Inflammatory macrophage treated with lipopolysaccharide for 4 hours (primary cell): ENCODE results near the gene LCTL.
"Not testable (repeated sequence)": the region's sequence is repeated elsewhere in the genome, so short reads cannot be mapped to it uniquely, and the experiment has no call there.

Experiments
- DNase-seq: peaks from one replicate; pipeline ENCODE4 v3.0.0-alpha.2; 2020

The LCTL gene

DNA sequence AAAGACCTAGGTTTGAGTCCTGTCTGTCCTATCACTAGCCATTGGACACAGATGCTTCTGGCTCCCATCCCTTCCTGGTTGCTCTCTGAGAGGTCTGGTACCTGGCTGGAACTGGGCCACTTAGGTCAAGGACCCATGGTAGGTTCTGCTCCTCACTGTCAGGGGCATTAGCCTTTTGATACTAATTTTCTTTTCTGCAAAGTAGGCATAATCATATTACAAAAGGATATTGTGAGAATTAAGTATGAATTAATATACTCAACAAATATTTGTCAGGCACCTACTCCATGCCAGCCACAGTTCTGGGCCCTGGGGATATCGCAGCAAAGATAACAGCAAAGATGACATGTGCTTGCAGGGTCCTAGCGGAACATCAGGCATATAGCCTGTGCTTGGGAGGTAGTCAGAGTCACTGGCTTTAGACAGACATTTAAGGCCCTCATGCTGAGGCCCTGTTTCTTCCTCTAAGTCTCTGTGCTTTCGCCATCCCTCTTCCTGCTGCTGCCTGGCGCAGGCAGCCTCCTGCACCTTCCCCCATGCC, 25.6 kb upstream of the LCTL start:
- no peak for DNase-seq

DNA sequence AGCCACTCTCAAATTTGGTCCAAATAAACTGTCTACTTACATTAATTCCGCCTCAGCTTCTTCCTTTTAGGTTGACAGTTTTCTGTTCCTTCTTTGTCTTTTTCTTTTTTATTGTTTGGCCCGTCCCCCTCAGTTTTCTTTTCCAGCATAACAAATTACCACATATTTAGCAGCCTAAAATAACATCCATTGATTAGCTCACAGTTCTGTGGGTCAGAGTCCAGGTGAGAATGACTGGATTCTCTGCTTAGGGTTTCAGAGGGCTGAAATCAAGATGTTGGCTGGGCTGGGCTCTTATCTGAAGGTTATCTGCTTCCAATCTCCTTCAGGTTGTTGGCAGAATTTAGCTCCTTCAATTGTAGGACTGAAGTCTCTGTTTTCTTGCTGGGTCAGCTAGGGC, 24.6 kb upstream of the LCTL start:
- DNase-seq, result no peak

DNA sequence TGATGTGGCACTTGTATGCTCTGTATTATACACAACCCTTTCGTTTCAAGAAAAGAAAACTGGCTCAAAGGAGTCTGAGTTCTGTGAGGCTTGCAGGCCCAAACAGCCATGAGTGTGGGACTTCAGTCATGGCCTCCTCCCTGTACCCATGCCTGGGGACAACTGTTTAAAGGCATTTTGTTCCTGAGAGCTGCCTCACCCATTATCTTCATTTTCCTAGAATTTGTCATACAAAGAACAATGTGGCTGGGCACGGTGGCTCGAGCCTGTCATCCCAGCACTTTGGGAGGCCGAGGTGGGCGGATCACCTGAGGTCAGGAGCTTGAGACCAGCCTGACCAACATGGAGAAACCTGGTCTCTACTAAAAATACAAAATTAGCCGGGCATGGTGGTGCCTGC, 23.6 kb upstream of the LCTL start:
- DNase-seq, result not testable (repeated sequence)

DNA sequence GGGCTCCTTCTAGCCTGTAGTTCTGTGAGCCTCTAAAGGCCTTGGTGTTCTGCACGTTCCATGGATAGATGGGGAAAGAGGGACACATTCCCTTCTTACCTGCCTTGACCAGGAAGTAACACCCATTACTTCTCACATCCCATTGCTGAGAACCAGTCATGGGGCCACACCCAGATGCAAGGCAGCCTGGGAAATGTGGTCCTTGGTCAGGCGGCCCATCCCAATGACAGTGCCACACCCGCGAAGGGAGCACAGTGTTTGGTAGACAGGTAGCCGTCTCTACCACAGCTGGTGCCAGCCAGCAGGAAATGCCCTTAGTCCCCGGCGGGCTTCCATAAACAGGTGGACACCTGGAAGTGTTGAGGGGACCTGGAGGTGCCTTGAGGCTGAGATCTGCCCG, 23.2 kb upstream of the LCTL start:
- no peak for DNase-seq

DNA sequence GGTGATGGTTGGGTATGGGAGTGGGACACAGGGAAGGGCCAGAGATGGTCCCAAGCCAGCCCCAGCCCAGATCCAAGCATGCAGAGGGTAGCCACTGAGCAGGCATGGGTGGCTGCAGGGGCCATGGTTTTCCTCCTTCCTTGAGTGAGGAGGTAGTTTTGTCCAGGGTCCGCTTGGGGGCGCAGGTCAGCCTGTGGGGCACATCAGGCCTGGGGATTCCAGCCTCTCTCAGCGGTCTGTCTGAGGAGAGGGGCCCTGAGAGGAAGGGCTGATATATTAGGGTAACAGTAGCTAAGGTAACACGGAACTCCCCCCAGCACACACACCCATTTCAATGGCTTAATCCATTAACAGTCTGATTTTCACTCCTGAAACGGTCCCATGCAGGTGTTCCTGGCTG, 22.7 kb upstream of the LCTL start:
- no peak for DNase-seq

DNA sequence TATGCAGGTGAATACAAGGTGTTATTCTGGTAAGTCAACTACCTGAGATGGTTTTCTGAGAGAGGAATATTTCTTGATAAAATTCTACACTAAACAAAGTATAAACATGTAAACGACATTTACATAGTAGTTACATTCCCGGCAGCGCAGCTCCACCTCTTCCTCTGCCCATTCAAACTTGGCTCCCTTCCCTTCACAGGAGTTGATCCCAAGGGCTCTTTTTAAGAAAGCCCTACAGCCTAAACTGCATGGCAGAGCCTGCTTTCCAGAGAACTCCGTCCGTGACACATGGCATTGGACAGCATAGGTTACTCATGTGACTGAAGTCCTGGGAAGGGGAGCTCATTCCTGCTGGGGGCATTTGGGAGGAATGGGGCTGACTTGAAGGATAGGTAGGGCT, 22.0 kb upstream of the LCTL start:
- no peak for DNase-seq

DNA sequence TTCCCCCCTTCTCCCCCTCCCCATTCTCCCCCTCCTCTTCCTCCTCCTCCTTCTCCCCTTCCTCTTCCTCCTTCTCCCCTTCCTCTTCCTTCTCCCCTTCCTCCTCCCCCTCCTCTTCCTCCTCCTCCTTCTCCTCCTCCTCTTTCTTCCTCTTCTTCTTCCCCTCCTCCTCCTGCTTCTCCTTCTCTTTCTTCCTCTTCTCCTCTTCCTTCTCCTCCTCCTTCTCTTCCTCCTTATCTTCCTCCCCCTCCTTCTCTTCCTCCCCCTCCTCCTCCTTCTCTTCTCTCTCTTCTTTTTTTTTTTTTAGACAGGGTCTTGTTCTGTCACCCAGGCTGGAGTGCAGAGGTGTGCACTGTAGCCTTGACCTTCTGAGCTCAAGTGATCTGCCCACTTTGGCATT, 21.2 kb upstream of the LCTL start:
- no peak for DNase-seq

DNA sequence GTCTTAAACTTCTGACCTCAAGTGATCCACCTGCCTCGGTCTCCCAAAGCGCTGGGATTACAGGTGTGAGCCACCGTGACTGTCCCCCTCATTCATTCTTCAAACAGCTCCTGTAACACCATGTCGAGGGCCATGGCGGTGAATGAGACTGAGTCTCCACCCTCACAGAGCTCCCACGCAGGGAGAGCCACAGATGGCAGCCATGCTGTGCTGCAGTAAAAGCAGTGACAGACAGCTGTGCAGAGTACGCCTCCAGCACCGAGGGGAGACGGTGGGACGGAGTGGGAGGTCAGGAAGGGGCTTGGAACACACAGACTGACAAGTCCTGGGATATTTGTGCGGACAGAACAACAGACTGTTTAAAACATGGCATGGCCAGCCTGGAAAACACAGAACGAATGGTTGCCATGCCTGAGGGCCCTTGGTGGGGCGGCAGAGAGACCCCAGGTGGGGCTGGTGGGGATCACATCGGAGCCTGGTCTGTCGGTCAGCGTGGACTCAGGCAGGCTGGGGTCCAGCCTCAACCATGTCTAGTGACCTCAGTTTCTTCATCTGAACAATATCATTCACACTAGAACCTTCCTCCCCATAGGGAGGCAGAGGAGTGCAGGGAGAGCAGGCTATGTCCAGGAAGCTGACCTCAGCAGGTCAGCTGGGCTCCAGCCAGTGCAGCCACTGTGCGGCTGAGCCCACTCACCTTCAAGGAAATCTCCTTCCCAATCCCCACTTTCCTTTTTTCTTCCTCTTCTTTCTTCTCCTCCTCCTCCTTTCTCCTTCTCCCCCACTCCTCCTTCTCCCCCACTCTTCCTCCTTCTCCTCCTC, 20.6 kb upstream of the LCTL start:
- DNase-seq, result no peak

DNA sequence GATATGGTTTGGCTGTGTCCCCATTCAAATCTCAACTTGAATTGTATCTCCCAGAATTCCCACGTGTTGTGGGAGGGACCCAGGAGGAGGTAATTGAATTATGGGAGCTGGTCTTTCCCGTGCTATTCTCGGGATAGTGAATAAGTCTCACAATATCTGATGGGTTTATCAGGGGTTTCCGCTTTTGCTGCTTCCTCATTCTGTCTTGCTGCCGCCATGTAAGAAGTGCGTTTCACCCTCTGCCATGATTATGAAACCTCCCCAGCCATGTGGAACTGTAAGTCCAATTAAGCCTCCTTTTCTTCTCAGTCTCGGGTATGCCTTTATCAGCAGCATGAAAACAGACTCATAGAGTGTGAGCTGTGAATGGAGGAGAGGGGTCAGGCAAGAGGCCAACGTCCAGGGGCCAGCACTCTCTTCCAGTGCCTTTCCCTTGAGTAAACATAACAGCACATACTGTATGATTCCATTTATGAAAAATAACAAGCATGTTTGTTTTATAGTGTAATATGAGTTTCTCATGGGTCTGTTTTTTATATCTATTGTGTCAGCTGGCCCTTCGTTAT, 16.3 kb upstream of the LCTL start:
- DNase-seq, result peak; percentile 83

DNA sequence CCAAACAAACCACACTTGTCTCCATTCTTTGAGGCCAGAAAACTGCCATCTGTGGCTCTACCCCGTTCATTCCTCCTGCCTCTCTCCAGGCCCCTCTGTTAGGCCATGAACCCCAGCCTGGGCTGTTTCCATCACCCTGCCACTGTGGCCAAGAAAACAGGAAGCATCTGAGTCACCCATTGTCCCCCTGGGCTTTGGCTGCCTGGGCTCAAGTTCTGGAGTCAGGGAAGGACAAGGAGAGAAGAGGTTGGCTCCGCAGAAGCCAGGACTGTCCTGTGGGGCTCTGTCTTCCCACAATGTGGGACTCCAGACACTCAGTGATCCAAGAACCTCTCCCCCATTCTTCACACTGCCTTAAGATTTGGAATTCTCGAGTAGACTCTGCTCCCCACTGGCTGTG, 14.8 kb upstream of the LCTL start:
- peak; percentile 32 for DNase-seq

DNA sequence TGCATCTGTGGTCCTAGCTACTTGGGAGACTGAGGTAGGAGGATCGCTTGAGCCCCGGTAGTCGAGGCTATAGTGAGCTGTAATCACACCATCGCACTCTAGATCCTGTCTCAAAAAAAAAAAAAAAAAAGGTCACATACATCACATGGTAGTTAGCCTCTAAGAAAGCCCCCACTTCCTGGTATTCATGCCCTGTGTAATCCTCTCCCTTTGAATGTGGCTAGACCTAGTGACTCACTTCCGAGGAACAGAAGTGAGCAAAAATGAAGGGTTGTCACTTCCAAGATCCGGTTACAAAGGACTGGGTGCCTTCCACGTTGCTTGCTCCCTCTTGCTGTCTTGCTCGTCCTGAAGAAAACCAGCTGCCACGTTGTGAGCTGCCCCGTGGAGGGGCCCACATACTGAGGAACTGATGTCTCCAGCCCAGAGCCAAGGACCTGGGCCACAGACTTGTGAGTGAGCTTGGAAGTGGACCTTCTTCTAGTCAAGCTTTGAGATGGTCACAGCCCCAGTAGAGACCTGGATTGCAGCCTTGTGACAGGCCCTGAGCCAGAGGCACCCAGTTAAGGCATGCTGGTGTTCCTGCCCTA, 12.6 kb upstream of the LCTL start:
- peak; percentile 90 for DNase-seq

DNA sequence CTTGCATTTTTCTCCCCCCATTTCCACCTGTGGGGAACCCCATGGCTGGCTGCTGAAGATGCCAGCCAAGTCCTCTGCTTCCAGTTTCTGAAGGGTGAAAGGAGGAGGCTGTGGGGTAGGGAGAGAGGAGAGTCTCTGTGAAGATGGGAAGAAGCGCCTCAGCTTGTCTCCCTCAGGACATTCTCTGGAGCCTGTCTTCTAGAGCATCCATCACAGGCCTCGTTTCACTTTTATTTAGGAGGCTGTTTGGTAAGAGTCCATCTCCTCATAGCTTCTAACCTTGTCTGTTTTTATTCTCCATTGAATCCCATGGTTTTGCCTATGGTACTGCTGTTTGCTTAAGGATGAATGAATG, 8.8 kb upstream of the LCTL start:
- no peak for DNase-seq

DNA sequence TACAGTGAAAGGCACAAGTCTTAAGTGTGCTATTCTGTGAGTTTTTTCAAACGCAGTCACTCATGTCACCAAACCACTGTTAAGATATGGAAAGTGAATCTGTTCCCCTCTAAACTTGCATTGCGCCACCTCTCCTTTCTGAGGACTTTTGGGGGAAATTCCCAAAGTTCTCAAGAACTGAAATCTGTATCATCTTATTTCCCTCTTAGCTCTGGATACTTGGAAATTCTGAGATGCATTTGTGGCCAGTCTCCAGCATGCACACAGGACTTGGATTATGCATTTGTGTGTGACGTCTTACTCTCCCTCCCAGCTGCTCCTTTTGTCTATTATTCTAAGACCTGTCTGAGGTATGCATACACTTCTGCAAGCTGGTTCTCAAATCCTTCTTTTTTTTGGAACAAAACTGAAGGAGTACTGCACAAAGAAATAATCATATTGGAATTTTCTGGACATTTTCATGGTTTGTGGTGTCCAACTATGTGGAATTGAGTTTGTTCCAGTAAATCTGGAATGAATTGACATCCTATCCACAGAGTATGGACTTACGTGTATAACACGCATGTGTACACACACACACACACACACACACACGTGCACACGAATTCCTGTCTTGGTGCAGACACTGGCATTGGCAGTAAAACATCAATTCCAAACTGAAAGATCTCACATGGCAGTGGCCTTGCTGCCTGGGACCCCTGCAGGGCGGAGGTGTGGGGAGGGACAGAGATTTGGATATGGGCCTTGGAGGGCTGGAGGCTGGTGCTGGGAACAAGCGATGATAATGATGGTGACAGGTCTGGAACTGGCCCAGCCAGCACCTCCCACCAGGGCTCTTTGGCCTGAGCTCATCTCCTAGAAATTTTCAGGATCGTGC, 8.2 kb upstream of the LCTL start:
- peak; percentile 96 for DNase-seq

DNA sequence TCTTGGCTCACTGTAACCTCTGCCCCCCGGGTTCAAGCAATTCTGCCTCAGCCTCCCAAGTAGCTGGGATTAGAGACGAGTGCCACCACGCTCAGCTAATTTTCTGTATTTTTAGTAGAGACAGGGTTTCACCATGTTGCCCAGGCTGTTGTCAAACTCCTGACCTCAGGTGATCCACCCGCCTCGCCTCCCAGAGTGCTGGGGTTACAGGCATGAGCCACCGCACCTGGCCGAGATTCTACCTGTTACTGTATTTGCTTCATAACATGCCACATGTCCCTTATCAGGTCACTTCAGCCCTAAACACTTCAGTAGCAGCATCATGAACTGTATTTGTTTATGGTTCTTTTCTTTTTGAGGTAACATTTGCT, 7.5 kb upstream of the LCTL start:
- DNase-seq, result no peak

DNA sequence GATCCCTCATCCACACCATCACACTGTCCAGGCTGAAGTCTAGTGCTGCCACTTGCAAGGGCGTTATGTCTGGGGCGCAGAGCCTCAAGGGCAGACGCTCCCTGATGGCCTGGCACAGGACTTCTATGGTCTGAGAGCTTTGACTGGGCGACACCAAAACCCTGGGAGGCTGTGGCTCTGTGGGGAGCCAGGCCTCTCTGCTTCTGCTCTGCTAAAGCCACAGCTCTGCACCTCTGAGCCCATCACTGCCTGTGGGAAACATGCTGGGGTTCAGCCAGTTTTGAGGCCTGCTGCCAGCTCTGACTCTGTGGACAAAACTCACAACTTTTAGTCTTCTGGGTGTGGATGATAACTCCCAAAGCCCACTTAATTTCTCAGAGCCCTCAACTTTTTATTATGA, 6.3 kb upstream of the LCTL start:
- no peak for DNase-seq

DNA sequence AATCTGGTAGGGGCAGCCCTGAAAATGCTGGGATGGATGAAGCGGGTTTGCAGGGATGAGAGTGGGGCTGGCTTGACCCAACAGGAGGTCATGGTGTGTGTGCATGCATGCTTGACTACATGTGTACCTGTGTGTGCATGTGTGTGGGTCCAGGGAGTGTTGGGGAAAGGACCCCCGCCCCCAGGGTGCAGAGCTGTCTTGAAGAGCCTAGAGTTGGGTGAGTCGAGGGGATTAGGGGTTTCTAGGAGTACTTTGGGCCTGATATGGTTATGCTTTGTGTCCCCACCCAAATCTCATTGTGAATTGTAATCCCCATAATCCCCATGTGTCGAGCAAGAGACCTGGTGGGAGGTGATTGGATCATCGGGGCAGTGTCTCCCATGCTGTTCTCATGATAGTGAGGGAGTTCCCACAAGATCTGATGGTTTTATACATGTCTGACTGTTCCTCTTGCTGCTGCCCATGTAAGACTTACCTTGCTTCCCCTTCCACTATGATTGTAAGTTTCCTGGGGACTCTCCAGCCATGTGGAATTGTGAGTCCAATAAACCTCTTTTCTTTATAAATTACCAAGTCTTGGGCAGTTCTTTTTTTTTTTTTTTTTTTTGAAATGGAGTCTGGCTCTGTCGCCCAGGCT, 5.2 kb upstream of the LCTL start:
- peak; percentile 64 for DNase-seq

DNA sequence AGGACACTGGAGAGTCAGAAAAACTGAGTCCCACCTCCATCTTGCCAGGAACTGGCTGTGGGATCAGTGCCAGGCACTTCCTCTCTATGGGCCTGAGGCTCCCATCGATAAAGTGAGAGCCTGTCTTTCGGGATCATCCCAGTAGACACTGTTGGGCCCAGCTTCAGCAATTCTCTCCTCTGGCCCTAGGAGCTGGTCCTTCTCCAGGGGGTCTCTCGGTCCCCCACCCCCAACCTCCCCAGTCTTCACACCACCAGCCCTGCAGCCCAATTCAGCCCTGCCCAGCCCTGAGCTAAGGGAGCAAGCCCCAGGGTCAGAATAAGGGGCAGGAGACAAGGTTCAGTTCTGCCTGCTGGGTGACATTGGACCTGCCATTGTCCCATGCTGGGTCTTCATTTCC, 4.5 kb upstream of the LCTL start:
- no peak for DNase-seq

DNA sequence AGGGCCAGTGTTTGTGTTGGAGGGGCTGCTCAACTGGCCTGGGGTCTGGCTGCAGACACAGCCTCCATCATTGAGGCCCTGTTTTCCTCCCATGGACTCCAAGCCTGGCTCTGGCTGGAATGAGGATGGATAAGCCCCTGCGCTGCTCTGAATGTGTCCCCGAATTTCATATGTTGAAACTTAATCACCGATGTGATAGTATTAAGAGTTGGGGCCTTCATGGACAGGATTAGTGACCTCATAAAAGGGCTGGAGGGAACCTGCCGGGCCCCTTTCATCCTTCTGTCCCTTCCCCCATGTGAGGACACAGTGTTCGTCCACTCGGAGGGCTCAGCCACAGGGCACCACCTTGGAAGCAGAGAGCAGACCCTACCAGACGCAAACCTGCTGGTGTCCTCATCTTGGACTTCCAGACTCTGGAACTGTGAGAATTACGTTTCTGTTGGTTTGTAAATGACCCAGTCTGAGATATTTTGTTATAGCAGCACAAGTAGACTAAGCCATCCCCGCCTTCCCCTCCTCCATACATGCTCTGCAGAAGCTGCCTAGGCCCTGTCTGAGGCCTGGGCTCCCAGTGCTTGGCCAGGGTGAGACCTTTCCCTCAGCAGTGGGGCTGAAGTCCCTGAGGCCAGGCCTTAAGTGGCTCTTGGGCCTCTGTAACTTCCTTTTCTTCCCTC, 3.8 kb upstream of the LCTL start:
- DNase-seq, result no peak

DNA sequence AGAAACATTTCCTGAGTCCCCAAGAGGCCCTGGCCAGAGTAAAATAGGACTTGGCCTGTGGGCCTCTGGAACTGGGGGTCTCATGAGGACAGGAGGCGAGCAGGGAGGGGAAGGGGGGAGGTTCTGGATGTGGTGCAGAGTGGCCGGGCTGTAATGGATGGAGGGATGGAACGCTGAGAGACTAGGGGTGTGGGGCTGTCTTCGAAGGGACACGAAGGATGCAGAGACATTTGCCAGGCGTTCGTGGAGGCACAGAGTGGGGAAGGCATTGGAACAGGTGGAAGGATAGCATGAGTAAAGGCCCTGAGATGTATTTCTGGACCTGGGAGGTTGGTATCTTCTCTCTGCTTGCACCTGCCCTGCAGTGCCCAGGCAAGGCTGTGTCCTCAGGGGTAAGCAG, 2.1 kb upstream of the LCTL start:
- no peak for DNase-seq

DNA sequence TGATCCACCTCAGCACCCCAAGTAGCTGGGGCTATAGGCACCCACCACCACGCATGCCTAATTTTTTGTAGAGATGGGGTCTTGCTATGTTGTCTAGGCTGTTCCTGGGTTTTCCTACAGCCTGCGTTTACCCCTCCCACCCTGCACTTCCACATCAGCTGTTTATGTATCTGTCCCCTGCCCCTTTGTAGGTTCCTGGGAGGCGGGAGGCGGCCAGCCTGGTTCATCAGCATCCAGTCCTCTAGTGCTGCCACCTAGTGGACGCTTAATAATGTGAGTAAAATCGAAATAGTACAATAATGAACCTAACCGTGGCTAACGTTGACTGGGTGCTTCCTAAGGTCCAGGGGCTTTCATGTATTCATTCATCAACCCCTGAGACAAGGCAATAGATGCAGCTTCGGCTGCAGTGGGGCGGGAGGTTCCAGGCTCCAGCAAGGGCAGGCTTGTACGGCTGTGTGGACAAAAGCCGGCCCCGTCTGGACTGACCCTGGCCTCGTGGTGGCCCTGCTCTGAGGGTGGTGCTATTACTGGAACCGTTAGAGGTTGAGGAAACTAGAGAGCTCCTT, 1.2 kb upstream of the LCTL start:
- peak; percentile 73 for DNase-seq

DNA sequence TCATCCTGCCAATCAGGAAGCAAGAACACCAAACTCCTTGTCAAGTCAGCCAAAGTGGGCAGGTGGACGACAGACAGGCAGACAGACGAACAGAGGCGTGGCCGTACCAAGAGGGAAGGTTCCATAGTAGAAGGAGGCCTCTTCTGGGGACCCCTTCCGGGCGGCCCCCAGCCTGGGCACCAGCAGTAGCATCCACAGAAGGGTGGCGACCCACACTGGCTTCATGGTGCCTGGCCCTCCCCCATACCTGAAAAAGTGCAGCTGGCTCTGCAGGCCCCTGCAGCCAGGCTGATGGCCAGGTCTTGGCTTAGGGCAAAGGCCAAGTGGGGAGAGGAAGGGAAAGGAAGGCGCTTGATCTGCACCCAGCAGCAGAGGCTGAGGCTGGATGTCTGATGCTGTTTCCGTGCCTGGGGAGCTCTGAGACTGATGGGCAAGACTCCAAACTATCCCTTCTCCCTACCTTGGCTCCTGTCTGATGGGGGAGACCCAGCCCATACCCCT, 607 bp downstream of the LCTL start:
- no peak for DNase-seq
